GM21360 (cell line): ENCODE data around the gene FRAT2.
A peak's percentile ranks its signal among the peaks of the same experiment; 100 is the strongest.

ENCODE experiments used
- ATAC-seq: cut with Tn5 transposase; IDR thresholded peaks from one replicate; pipeline ENCODE4 v1.9.1; 2021; ENCODE audit warnings: mild to moderate bottlenecking, moderate library complexity; ENCODE audit not compliant: unreplicated experiment

Gene FRAT2

GRCh38 chr10:97327348-97328294, 6.9 kb downstream of the FRAT2 start:
- ATAC-seq, result no peak

GRCh38 chr10:97325754-97326153, 8.8 kb downstream of the FRAT2 start:
- no peak for ATAC-seq

DNA sequence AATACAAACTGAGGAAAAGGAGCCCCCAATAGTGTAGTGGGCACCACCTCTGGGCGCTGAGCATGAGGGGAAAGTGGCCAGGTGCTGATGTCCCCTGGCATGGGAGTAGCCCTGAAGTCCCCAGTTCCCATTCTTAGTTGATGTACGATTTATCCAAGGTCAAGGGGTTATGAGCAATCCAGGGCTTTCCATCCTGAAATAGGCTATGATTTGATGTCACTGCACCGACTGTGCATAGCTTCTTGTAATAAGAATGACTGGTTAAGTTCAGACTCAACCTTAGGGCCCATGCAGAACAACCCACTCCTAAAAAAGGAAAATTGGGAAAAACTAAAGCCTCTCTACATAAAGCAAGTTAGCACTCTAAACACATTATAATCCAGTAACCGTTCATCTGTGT, 11.0 kb downstream of the FRAT2 start:
- no peak for ATAC-seq

GRCh38 chr10:97321804-97322190, 12.7 kb downstream of the FRAT2 start:
- no peak for ATAC-seq

GRCh38 chr10:97321032-97321803, 13.3 kb downstream of the FRAT2 start:
- ATAC-seq, result no peak

DNA sequence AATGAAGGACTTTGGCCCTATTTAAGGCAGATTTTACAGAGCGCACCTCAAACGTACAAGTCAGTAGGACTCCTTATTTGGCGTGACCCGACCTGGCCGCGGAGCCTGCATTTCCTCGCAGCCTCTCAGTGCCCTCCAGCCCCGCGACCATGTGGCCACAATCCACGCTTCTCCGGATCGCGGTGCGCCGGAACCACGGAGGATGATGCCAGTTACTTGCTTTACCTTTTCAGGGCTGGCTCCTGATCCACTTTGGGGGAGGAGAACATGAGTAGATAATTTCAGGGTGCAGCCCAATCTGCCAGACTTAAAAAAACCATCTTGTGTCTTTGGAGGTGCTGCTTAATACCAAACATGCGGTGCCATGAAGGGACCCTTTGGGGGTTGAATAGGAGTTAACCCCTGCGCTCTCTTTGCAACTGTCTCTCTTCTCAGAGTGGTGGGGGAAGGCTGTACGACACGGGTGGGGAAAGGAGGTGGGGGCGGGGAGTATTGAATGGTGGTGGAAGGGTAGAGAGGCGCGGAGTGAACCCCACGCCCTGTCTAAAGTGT, 14.0 kb downstream of the FRAT2 start:
- ATAC-seq, result no peak

- ATAC-seq, result peak; percentile 30
Observed at GRCh38 chr10:97319671-97320479, 14.7 kb downstream of the FRAT2 start.

- peak; percentile 76 for ATAC-seq
Observed at GRCh38 chr10:97318772-97319651, 15.5 kb downstream of the FRAT2 start, which contains the start of gene FRAT1. TSS of gene FRAT1 (plus strand) at chr10:97319271. CDS start at chr10:97319454, 183 bp downstream.

DNA sequence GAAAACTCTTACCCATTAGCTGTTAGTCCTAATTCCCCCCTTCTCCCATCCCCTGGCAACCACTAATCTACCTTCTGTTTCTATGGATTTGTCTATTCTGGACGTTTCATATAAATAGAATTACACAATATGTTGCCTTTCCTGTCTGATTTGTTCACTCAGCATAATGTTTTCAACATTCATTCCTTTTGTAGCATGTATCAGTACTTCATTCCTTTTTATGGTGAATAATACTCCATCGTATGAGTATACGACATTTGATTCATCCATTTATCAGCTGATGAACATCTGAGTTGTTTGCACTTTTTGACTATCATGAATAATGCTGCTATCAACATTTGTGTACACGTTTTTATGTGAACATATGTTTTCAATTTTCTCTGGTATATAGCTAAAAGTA, 19.9 kb downstream of the FRAT2 start:
- no peak for ATAC-seq

- ATAC-seq, result no peak
Observed at GRCh38 chr10:97312897-97313296, 21.6 kb downstream of the FRAT2 start.

GRCh38 chr10:97311111-97311626, 23.4 kb downstream of the FRAT2 start:
- ATAC-seq, result no peak

DNA sequence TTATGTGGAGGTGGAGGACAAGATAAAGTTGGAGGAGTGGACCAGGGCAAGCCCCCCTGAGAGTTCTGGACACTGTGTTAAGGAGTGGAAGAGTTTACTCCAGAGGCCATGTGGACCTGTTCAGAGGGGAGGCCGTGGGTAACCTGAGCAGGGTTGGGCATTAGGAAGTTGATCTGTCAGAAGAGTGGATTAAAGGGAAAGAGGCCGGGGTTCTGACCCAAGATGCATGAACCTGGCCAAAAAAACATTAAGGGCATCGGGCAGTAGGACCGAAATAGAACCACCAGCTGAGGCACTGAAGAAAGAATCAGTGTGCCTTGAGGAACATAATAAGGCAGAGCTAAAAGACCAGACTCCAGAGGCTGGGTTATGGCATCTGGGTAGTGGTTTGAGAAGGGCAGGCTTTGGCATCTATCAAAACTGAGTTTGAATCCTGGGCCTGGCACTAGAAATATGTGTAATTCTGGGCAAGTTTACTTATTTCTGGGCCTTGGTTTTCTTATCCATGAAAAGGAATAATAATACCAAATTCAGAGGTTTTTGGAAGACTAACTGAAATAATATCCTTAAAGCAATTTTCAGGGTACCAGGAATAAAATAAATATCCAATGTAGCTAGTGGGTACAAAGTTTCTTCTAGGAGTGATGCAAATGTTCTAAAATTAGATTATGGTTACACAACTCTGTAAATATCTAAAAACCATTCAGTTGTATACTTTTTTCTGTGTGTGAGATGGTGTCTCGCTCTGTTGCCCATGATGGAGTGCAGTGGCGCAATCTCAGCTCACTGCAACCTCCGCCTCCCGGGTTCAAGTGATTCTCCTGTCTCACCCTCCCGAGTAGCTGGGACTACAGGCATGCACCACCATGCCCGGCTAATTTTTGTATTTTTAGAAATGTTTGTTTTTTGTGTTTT, 26.4 kb downstream of the FRAT2 start:
- no peak for ATAC-seq

GRCh38 chr10:97307441-97307840, 27.1 kb downstream of the FRAT2 start:
- ATAC-seq, result no peak

- ATAC-seq, result no peak
Observed at GRCh38 chr10:97302088-97302791, 32.3 kb downstream of the FRAT2 start.

GRCh38 chr10:97300980-97301379, 33.5 kb downstream of the FRAT2 start:
- ATAC-seq, result no peak

DNA sequence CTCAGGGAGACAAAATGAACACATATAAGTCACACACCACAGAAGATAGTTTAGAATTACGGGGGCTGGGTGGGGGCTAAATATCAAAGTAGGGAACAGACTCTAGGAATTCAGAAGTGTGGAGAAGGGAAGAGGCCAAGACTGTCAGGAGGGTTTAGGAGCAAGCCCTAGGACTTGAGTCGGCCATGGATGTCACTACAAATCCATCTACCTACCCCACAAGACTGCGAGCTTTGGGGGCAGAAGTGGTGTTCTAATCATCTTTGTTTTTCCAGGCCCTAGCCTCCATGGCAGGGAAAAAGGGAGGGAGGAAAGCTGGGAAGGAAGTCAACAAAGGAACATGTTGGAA, 36.3 kb downstream of the FRAT2 start:
- no peak for ATAC-seq

- no peak for ATAC-seq
Observed at GRCh38 chr10:97297556-97298222, 36.8 kb downstream of the FRAT2 start.

- ATAC-seq, result no peak
Observed at GRCh38 chr10:97292862-97293198, 41.7 kb downstream of the FRAT2 start.
